ENCODE data around the gene ITPR2. TPM values are rescaled to one million over a fixed set of nuclear protein-coding genes. Genes with fewer than 3 reads are reported as not detected.

ITPR2 gene
- total RNA-seq, 1 experiment from 2014 or later = 41.6 TPM

- H3K4me3 Mint-ChIP-seq (ENCODE audit: unreplicated experiment) = peak overlapping the region; percentile 87
Observed at GRCh38 chr12:26830783-26831551, 2.0 kb downstream of the ITPR2 start.

GRCh38 chr12:26830363-26830762 lies 2.6 kb downstream of the ITPR2 start:
- DNase-seq = no peak
- TF ChIP-seq, protein P1, sequence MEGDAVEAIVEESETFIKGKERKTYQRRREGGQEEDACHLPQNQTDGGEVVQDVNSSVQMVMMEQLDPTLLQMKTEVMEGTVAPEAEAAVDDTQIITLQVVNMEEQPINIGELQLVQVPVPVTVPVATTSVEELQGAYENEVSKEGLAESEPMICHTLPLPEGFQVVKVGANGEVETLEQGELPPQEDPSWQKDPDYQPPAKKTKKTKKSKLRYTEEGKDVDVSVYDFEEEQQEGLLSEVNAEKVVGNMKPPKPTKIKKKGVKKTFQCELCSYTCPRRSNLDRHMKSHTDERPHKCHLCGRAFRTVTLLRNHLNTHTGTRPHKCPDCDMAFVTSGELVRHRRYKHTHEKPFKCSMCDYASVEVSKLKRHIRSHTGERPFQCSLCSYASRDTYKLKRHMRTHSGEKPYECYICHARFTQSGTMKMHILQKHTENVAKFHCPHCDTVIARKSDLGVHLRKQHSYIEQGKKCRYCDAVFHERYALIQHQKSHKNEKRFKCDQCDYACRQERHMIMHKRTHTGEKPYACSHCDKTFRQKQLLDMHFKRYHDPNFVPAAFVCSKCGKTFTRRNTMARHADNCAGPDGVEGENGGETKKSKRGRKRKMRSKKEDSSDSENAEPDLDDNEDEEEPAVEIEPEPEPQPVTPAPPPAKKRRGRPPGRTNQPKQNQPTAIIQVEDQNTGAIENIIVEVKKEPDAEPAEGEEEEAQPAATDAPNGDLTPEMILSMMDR (IDR thresholded peaks at IDR 0.05; ENCODE audit: insufficient read depth in 1 of 2, low read depth in 1 of 2, low read length in 1 of 2, severe bottlenecking in 1 of 2, unreplicated experiment in 1 of 2) = no peak
- intact Hi-C loops (cut with micrococcal nuclease; ENCODE audit: unreplicated experiment) = loop anchor here (5.0 to 10.0 kb wide), 2 partner anchors 182 to 716 kb away; partner anchors contain the start of gene TM7SF3
- POLR2A ChIA-PET = no interaction called here
- H3K36me3 ChIP-seq (ENCODE audit: control insufficient read depth, insufficient read depth, low read length) = no peaks in the 10 kb centered on the region
- peaks cover 12% of the 10 kb centered on the region for H3K36me3 Mint-ChIP-seq (ENCODE audit: insufficient read depth, unreplicated experiment)
- no peak overlapping the region for H3K4me3 Mint-ChIP-seq (ENCODE audit: unreplicated experiment)
- 0 out of 2 replicates have a peak, but pooled peaks cover 8% of the 10 kb centered on the region for H3K4me1 ChIP-seq
- peaks cover 16% of the 10 kb centered on the region for H3K4me1 Mint-ChIP-seq (ENCODE audit: low read depth, unreplicated experiment)
- H3K9me3 Mint-ChIP-seq (ENCODE audit: unreplicated experiment) = no peaks in the 10 kb centered on the region
- H3K27ac Mint-ChIP-seq (ENCODE audit: unreplicated experiment) = no peak overlapping the region
- BruUV-seq (replicated peaks) = no TSS peak
- no peaks in the 10 kb centered on the region for H3K27me3 Mint-ChIP-seq (ENCODE audit: insufficient read depth, unreplicated experiment)
- no peaks in the 10 kb centered on the region for H3K27me3 ChIP-seq (replicated peaks; ENCODE audit: control insufficient read depth, insufficient read depth, low read length)
- CTCF ChIA-PET = no interaction called here
- H3K4me3 ChIP-seq (ENCODE audit: low read depth, low read length) = no peak overlapping the region
- no peaks in the 10 kb centered on the region for H3K9me3 ChIP-seq

More at GRCh38 chr12:26830783-26831551, 2.0 kb downstream of the ITPR2 start:
- no peaks in the 10 kb centered on the region for H3K36me3 ChIP-seq (ENCODE audit: control insufficient read depth, insufficient read depth, low read length)
- no peaks in the 10 kb centered on the region for H3K27me3 ChIP-seq (replicated peaks; ENCODE audit: control insufficient read depth, insufficient read depth, low read length)
- TF ChIP-seq, protein P1 (IDR thresholded peaks at IDR 0.05; ENCODE audit: insufficient read depth in 1 of 2, low read depth in 1 of 2, low read length in 1 of 2, severe bottlenecking in 1 of 2, unreplicated experiment in 1 of 2) = no peak
- Mint-ChIP-seq H3K27ac (ENCODE audit: unreplicated experiment) (no peak overlapping the region), H3K4me1 (ENCODE audit: low read depth, unreplicated experiment) (peaks cover 16% of the 10 kb centered on the region), H3K27me3 (ENCODE audit: insufficient read depth, unreplicated experiment) (no peaks in the 10 kb centered on the region), H3K36me3 (ENCODE audit: insufficient read depth, unreplicated experiment) (peaks cover 12% of the 10 kb centered on the region), H3K9me3 (ENCODE audit: unreplicated experiment) (no peaks in the 10 kb centered on the region)
- CTCF ChIA-PET = no interaction called here
- POLR2A ChIA-PET = no interaction called here
- DNase-seq = peak in 1 of 2 experiments; percentile 35
- intact Hi-C loops (cut with micrococcal nuclease; ENCODE audit: unreplicated experiment) = loop anchor here (5.0 to 10.0 kb wide), 2 partner anchors 181 to 716 kb away; partner anchors contain the start of gene TM7SF3
- no TSS peak for BruUV-seq (replicated peaks)
- H3K9me3 ChIP-seq = no peaks in the 10 kb centered on the region
- H3K4me3 ChIP-seq (ENCODE audit: low read depth, low read length) = peak overlapping the region; percentile 23
- H3K4me1 ChIP-seq = 0 out of 2 replicates have a peak, but pooled peaks cover 8% of the 10 kb centered on the region

DNA sequence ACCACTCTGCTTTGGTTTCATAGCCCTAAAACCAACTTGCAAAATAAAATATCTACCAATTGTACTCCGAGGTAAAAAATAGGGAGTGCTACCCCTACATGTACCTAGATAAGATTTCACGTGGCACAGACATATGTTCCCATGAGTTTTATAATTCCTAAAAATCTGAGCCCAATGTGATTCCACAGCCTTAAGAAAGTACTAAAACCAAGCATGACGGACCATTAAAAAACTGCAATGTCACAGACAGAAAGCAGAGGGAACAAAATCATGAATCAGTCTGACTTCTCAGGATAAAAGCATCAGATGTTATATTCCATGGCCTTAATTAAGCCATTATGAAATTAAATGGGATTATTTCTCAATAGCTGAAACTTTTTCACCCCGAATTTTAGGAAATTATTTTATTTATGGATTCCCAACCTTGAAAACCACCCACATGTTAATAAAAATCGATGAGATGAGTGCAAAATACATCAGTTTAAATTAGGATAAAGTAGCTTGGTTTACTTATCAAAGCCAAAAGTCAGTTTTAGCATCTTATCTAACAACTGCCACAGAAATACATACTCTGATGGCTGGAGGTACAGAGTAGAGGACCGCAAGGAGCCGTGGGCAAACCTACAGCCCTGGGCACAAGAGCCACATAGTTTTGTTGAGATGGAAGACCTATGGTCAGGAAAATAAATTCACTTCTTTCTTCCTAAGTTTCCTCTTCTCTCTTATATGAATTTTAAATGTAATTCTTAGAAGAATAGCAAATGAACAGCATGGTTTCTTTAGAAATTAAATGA lies 4.5 kb downstream of the ITPR2 start:
- CTCF ChIA-PET = no interaction called here
- POLR2A ChIA-PET = no interaction called here
- Mint-ChIP-seq H3K27me3 (ENCODE audit: insufficient read depth, unreplicated experiment) (no peaks in the 10 kb centered on the region), H3K4me3 (ENCODE audit: unreplicated experiment) (no peak overlapping the region), H3K27ac (ENCODE audit: unreplicated experiment) (no peak overlapping the region), H3K4me1 (ENCODE audit: low read depth, unreplicated experiment) (peaks cover 9% of the 10 kb centered on the region), H3K36me3 (ENCODE audit: insufficient read depth, unreplicated experiment) (peaks cover 10% of the 10 kb centered on the region), H3K9me3 (ENCODE audit: unreplicated experiment) (no peaks in the 10 kb centered on the region)
- Histone ChIP-seq H3K36me3 (ENCODE audit: control insufficient read depth, insufficient read depth, low read length) (no peaks in the 10 kb centered on the region), H3K9me3 (no peaks in the 10 kb centered on the region), H3K4me3 (ENCODE audit: low read depth, low read length) (no peak overlapping the region), H3K4me1 (0 out of 2 replicates have a peak, but pooled peaks cover 8% of the 10 kb centered on the region), H3K27me3 (replicated peaks; ENCODE audit: control insufficient read depth, insufficient read depth, low read length) (no peaks in the 10 kb centered on the region)
- intact Hi-C loops (cut with micrococcal nuclease; ENCODE audit: unreplicated experiment) = no loop called here
- BruUV-seq (replicated peaks) = no TSS peak
- DNase-seq = no peak
- TF ChIP-seq, protein P1 (IDR thresholded peaks at IDR 0.05; ENCODE audit: insufficient read depth in 1 of 2, low read depth in 1 of 2, low read length in 1 of 2, severe bottlenecking in 1 of 2, unreplicated experiment in 1 of 2) = no peak

Measured in Caco-2 (cell line).